ENCODE data around the gene LPP. TPM values are rescaled to one million over a fixed set of nuclear protein-coding genes. Genes with fewer than 3 reads are reported as not detected.
A peak's percentile ranks its signal among the peaks of the same experiment; 100 is the strongest.

Gene LPP
- total RNA-seq, 1 experiment from 2014 or later: 0.04 TPM

GRCh38 chr3:188575501-188575900 is 421.5 kb downstream of the LPP start:
- Histone ChIP-seq H3K4me3 (no peak overlapping the region), H3K4me1 (no peaks in the 10 kb centered on the region), H3K36me3 (no peaks in the 10 kb centered on the region), H3K27me3 (no peaks in the 10 kb centered on the region), H3K27ac (no peak overlapping the region), H3K9me3 (replicated peaks) (no peaks in the 10 kb centered on the region)
- DNase-seq: no peak

- Histone ChIP-seq H3K9me3 (replicated peaks) (no peaks in the 10 kb centered on the region), H3K27ac (no peak overlapping the region), H3K27me3 (no peaks in the 10 kb centered on the region), H3K36me3 (no peaks in the 10 kb centered on the region), H3K4me3 (no peak overlapping the region), H3K4me1 (no peaks in the 10 kb centered on the region)
- DNase-seq: no peak
Measured at GRCh38 chr3:188577539-188577938, 423.6 kb downstream of the LPP start.

- H3K27ac ChIP-seq: no peak overlapping the region
- no peak for DNase-seq
- no peak overlapping the region for H3K4me3 ChIP-seq
- H3K36me3 ChIP-seq: no peaks in the 10 kb centered on the region
- H3K9me3 ChIP-seq (replicated peaks): no peaks in the 10 kb centered on the region
- no peaks in the 10 kb centered on the region for H3K27me3 ChIP-seq
- no peaks in the 10 kb centered on the region for H3K4me1 ChIP-seq
Measured at GRCh38 chr3:188578576-188579363, 424.8 kb downstream of the LPP start.

GRCh38 chr3:188580223-188580622 is 426.3 kb downstream of the LPP start:
- H3K27ac ChIP-seq: no peak overlapping the region
- H3K4me3 ChIP-seq: no peak overlapping the region
- no peaks in the 10 kb centered on the region for H3K4me1 ChIP-seq
- DNase-seq: no peak
- no peaks in the 10 kb centered on the region for H3K27me3 ChIP-seq
- no peaks in the 10 kb centered on the region for H3K36me3 ChIP-seq
- no peaks in the 10 kb centered on the region for H3K9me3 ChIP-seq (replicated peaks)

- Histone ChIP-seq H3K36me3 (no peaks in the 10 kb centered on the region), H3K9me3 (replicated peaks) (no peaks in the 10 kb centered on the region), H3K4me1 (no peaks in the 10 kb centered on the region), H3K4me3 (no peak overlapping the region), H3K27me3 (no peaks in the 10 kb centered on the region), H3K27ac (no peak overlapping the region)
- DNase-seq: no peak
Measured at GRCh38 chr3:188580659-188581058, 426.7 kb downstream of the LPP start.

GRCh38 chr3:188581365-188581764 is 427.4 kb downstream of the LPP start:
- no peaks in the 10 kb centered on the region for H3K36me3 ChIP-seq
- H3K9me3 ChIP-seq (replicated peaks): no peaks in the 10 kb centered on the region
- H3K4me3 ChIP-seq: no peak overlapping the region
- DNase-seq: no peak
- H3K4me1 ChIP-seq: no peaks in the 10 kb centered on the region
- H3K27me3 ChIP-seq: no peaks in the 10 kb centered on the region
- no peak overlapping the region for H3K27ac ChIP-seq

- DNase-seq: no peak
- no peak overlapping the region for H3K27ac ChIP-seq
- no peak overlapping the region for H3K4me3 ChIP-seq
- H3K9me3 ChIP-seq (replicated peaks): no peaks in the 10 kb centered on the region
- H3K27me3 ChIP-seq: no peaks in the 10 kb centered on the region
- no peaks in the 10 kb centered on the region for H3K4me1 ChIP-seq
- no peaks in the 10 kb centered on the region for H3K36me3 ChIP-seq
Measured at GRCh38 chr3:188581792-188582191, 427.8 kb downstream of the LPP start.

GRCh38 chr3:188583341-188584161 is 429.6 kb downstream of the LPP start:
- H3K9me3 ChIP-seq (replicated peaks): no peaks in the 10 kb centered on the region
- no peak overlapping the region for H3K4me3 ChIP-seq
- DNase-seq: no peak
- no peaks in the 10 kb centered on the region for H3K27me3 ChIP-seq
- H3K4me1 ChIP-seq: no peaks in the 10 kb centered on the region
- no peaks in the 10 kb centered on the region for H3K36me3 ChIP-seq
- H3K27ac ChIP-seq: no peak overlapping the region

GRCh38 chr3:188584162-188584529 is 430.2 kb downstream of the LPP start:
- no peak for DNase-seq
- no peaks in the 10 kb centered on the region for H3K9me3 ChIP-seq (replicated peaks)
- no peak overlapping the region for H3K4me3 ChIP-seq
- no peaks in the 10 kb centered on the region for H3K27me3 ChIP-seq
- no peak overlapping the region for H3K27ac ChIP-seq
- no peaks in the 10 kb centered on the region for H3K36me3 ChIP-seq
- H3K4me1 ChIP-seq: no peaks in the 10 kb centered on the region

GRCh38 chr3:188584958-188585689 is 431.2 kb downstream of the LPP start:
- Histone ChIP-seq H3K36me3 (no peaks in the 10 kb centered on the region), H3K4me1 (no peaks in the 10 kb centered on the region), H3K4me3 (no peak overlapping the region), H3K9me3 (replicated peaks) (no peaks in the 10 kb centered on the region), H3K27ac (no peak overlapping the region), H3K27me3 (no peaks in the 10 kb centered on the region)
- DNase-seq: no peak

- no peaks in the 10 kb centered on the region for H3K9me3 ChIP-seq (replicated peaks)
- H3K4me3 ChIP-seq: no peak overlapping the region
- no peak overlapping the region for H3K27ac ChIP-seq
- no peaks in the 10 kb centered on the region for H3K27me3 ChIP-seq
- DNase-seq: no peak
- H3K36me3 ChIP-seq: no peaks in the 10 kb centered on the region
- no peaks in the 10 kb centered on the region for H3K4me1 ChIP-seq
Measured at GRCh38 chr3:188589071-188589470, 435.1 kb downstream of the LPP start.

- no peaks in the 10 kb centered on the region for H3K4me1 ChIP-seq
- no peaks in the 10 kb centered on the region for H3K36me3 ChIP-seq
- H3K9me3 ChIP-seq (replicated peaks): no peaks in the 10 kb centered on the region
- H3K27me3 ChIP-seq: no peaks in the 10 kb centered on the region
- DNase-seq: no peak
- H3K27ac ChIP-seq: no peak overlapping the region
- H3K4me3 ChIP-seq: no peak overlapping the region
Measured at GRCh38 chr3:188589771-188590170, 435.8 kb downstream of the LPP start.

- H3K4me3 ChIP-seq: no peak overlapping the region
- no peak for DNase-seq
- H3K4me1 ChIP-seq: no peaks in the 10 kb centered on the region
- H3K36me3 ChIP-seq: no peaks in the 10 kb centered on the region
- H3K27me3 ChIP-seq: no peaks in the 10 kb centered on the region
- no peak overlapping the region for H3K27ac ChIP-seq
- no peaks in the 10 kb centered on the region for H3K9me3 ChIP-seq (replicated peaks)
Measured at GRCh38 chr3:188590557-188590956, 436.6 kb downstream of the LPP start.

GRCh38 chr3:188594139-188594538 is 440.2 kb downstream of the LPP start:
- Histone ChIP-seq H3K27ac (no peak overlapping the region), H3K4me3 (no peak overlapping the region), H3K9me3 (replicated peaks) (no peaks in the 10 kb centered on the region), H3K36me3 (no peaks in the 10 kb centered on the region), H3K4me1 (no peaks in the 10 kb centered on the region), H3K27me3 (no peaks in the 10 kb centered on the region)
- no peak for DNase-seq

GRCh38 chr3:188595890-188596376 is 442.0 kb downstream of the LPP start:
- Histone ChIP-seq H3K27ac (no peak overlapping the region), H3K9me3 (replicated peaks) (no peaks in the 10 kb centered on the region), H3K36me3 (no peaks in the 10 kb centered on the region), H3K4me1 (no peaks in the 10 kb centered on the region), H3K4me3 (no peak overlapping the region), H3K27me3 (no peaks in the 10 kb centered on the region)
- DNase-seq: peak in 1 of 2 experiments; percentile 4

All from SJCRH30 (cell line).